MCF 10A (cell line): Measurements from ENCODE around the gene HNRNPH1. TPM values are rescaled to one million over a fixed set of nuclear protein-coding genes. Genes with fewer than 3 reads are reported as not detected.

Experiments
- BruUV-seq: library from RNA; stranded (reverse); fragments of 400-500 nt; replicated peaks from 2 replicates; lab custom pipeline; 2021; lab: Mats Ljungman, UMichigan
- CTCF ChIA-PET: fragments of 300-600 bp; sonication (Branson Sonifier 250); formaldehyde crosslinking; extraction: SDS; loops from one replicate; lab custom pipeline; 2021; ENCODE audit warnings: antibody characterized with exemption, inconsistent platforms; lab: Yijun Ruan, JAX
- POLR2A ChIA-PET: fragments of 300-600, 350-650 bp; sonication (Branson Sonifier 250); formaldehyde crosslinking; extraction: SDS; loops from one replicate; lab custom pipeline; 2020; ENCODE audit warnings: antibody characterized with exemption, inconsistent platforms; lab: Yijun Ruan, JAX
- DNase-seq: peaks from one replicate; pipeline ENCODE4 v3.0.0-alpha.2; 2018; ENCODE audit not compliant: unreplicated experiment
- H3K27ac Mint-ChIP-seq: one replicate; pipeline ENCODE4 v1.8.0; 2022; ENCODE audit warnings: mild to moderate bottlenecking, low read depth, mixed read lengths; ENCODE audit not compliant: unreplicated experiment
- H3K27me3 Mint-ChIP-seq: one replicate; pipeline ENCODE4 v1.8.0; 2022; ENCODE audit warnings: mixed read lengths; ENCODE audit not compliant: insufficient read depth, unreplicated experiment
- H3K36me3 Mint-ChIP-seq: one replicate; pipeline ENCODE4 v1.8.0; 2022; ENCODE audit warnings: mild to moderate bottlenecking, moderate library complexity, mixed read lengths; ENCODE audit not compliant: insufficient read depth, unreplicated experiment
- H3K4me1 Mint-ChIP-seq: one replicate; pipeline ENCODE4 v1.8.0; 2022; ENCODE audit warnings: mixed read lengths; ENCODE audit not compliant: insufficient read depth, unreplicated experiment
- H3K4me3 Mint-ChIP-seq: one replicate; pipeline ENCODE4 v1.8.0; 2022; ENCODE audit warnings: mild to moderate bottlenecking, moderate library complexity, mixed read lengths; ENCODE audit not compliant: unreplicated experiment
- H3K9me3 Mint-ChIP-seq: one replicate; pipeline ENCODE4 v1.8.0; 2022; ENCODE audit warnings: mixed read lengths; ENCODE audit not compliant: unreplicated experiment
- CTCF ChIP-seq: fragments of 200-600 bp; IDR thresholded peaks from one replicate; pipeline ENCODE4 v1.8.0; 2022; ENCODE audit warnings: antibody characterized with exemption, mild to moderate bottlenecking; ENCODE audit not compliant: unreplicated experiment
- intact Hi-C: fragments of 100-400 bp; cut with micrococcal nuclease; formaldehyde crosslinking; loops from 2 replicates; pipeline ENCODE4 v1.14.1; 2022
- total RNA-seq: library from RNA; stranded (reverse); gene quantifications from 2 replicates; pipeline ENCODE4 v1.2.3, GENCODE V29; 2022

Gene HNRNPH1
- total RNA-seq, 1 experiment from 2014 or later = 907 TPM

- no peaks in the 10 kb centered on the region for H3K4me1 Mint-ChIP-seq
- H3K9me3 Mint-ChIP-seq = no peaks in the 10 kb centered on the region
- peaks cover 99% of the 10 kb centered on the region for H3K36me3 Mint-ChIP-seq
- no peak overlapping the region for H3K4me3 Mint-ChIP-seq
- TF ChIP-seq CTCF = no peak
- H3K27me3 Mint-ChIP-seq = no peaks in the 10 kb centered on the region
- DNase-seq = no peak
- ChIA-PET POLR2A (interaction anchor here (0.9 to 2.1 kb wide), 6 partner anchors 10 to 136 kb away, joined by 3 to 6 read pairs (median 4); partner anchors contain the start of gene HNRNPH1), CTCF (interaction anchor here (0.6 to 0.7 kb wide), 2 partner anchors 24 to 534 kb away, joined by 3 read pairs; no protein-coding TSS in a partner anchor)
- intact Hi-C loops = no loop called here
- BruUV-seq = no TSS peak
- no peak overlapping the region for H3K27ac Mint-ChIP-seq
Observed at GRCh38 chr5:179596421-179596820, 27.1 kb downstream of the HNRNPH1 start.

DNA sequence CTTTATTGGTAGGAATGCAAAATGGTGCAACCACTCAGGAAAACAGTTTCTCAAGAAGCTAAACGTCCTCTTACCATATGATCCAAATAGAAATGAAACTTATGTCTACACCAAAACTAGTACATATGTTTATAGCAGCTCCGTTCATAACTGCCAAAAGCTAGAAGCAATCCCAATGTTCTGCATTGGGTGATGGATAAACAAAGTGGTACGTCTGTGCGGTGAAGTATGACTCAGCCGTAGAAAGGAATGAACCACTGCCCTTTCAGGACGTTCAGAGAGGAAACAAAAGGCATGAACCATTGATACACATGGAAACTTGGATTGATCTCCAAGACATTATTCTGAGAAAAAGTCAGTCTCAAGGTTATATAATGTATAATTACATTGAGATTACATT, 27.6 kb downstream of the HNRNPH1 start:
- Mint-ChIP-seq H3K27me3 (no peaks in the 10 kb centered on the region), H3K4me1 (no peaks in the 10 kb centered on the region), H3K27ac (no peak overlapping the region), H3K9me3 (no peaks in the 10 kb centered on the region), H3K36me3 (peaks cover 99% of the 10 kb centered on the region), H3K4me3 (no peak overlapping the region)
- DNase-seq = no peak
- intact Hi-C loops = no loop called here
- BruUV-seq = no TSS peak
- ChIA-PET CTCF (interaction anchor here (0.6 kb wide), 2 partner anchors 23 to 533 kb away, joined by 3 read pairs; no protein-coding TSS in a partner anchor), POLR2A (interaction anchor here (0.9 to 2.1 kb wide), 6 partner anchors 10 to 136 kb away, joined by 3 to 6 read pairs (median 4); partner anchors contain the start of gene HNRNPH1)
- no peak for TF ChIP-seq CTCF

GRCh38 chr5:179588166-179588565, 35.3 kb downstream of the HNRNPH1 start:
- no peaks in the 10 kb centered on the region for H3K27me3 Mint-ChIP-seq
- no peak for DNase-seq
- intact Hi-C loops = no loop called here
- ChIA-PET CTCF (no interaction called here), POLR2A (interaction anchor here (0.6 to 1.7 kb wide), 6 partner anchors 12 to 112 kb away, joined by 3 to 4 read pairs (median 3); no protein-coding TSS in a partner anchor)
- no peak for TF ChIP-seq CTCF
- H3K36me3 Mint-ChIP-seq = peaks cover 97% of the 10 kb centered on the region
- H3K4me3 Mint-ChIP-seq = no peak overlapping the region
- no peaks in the 10 kb centered on the region for H3K9me3 Mint-ChIP-seq
- H3K27ac Mint-ChIP-seq = no peak overlapping the region
- no TSS peak for BruUV-seq
- no peaks in the 10 kb centered on the region for H3K4me1 Mint-ChIP-seq

DNA sequence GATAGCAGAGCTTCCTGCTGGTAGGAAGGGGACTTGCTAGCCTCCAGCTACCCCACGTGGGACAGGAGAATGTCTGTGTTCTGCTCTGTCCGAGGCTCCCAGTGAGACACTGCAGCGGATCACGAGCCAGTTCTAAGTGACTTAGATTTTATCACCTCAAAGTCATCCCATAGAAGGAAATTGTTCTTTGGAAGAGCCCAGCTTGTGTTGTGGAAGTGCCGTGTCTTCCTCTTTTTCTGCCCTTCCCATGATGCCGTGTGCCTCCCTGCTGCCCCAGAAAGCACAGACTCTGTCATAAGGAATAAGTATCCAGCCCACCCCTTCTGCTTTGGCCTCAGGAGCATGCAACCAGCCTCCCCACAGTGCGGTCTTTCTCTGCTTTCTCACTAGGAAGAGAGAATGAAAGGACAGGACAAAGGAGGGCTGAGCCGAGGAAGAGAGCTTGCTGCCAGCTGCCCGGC, 37.5 kb downstream of the HNRNPH1 start:
- intact Hi-C loops = no loop called here
- Mint-ChIP-seq H3K4me1 (no peaks in the 10 kb centered on the region), H3K4me3 (no peak overlapping the region), H3K36me3 (peaks cover 97% of the 10 kb centered on the region), H3K9me3 (no peaks in the 10 kb centered on the region), H3K27ac (no peak overlapping the region), H3K27me3 (no peaks in the 10 kb centered on the region)
- POLR2A ChIA-PET = interaction anchor here (0.6 to 1.9 kb wide), 3 partner anchors 10 to 159 kb away, joined by 4 to 8 read pairs (median 4); no protein-coding TSS in a partner anchor
- no peak for DNase-seq
- BruUV-seq = no TSS peak
- no peak for TF ChIP-seq CTCF
- CTCF ChIA-PET = interaction anchor here (0.5 to 1.2 kb wide), 2 partner anchors 28 to 114 kb away, joined by 3 read pairs; no protein-coding TSS in a partner anchor
